Astrocyte (in vitro differentiated cells and primary cell): Measurements from ENCODE around the gene TMIGD3.

ENCODE experiments used
- CTCF ChIP-seq: IDR thresholded peaks from 2 replicates; pipeline ENCODE4 v1.5.1; 2011; ENCODE audit warnings: low read depth, mild to moderate bottlenecking, inconsistent platforms, low read length, moderate library complexity; ENCODE audit not compliant: insufficient read depth
- EZH2 ChIP-seq: IDR thresholded peaks from 2 replicates; pipeline ENCODE4 v1.6.1; 2012; ENCODE audit warnings: mild to moderate bottlenecking, low read length, inconsistent platforms; ENCODE audit not compliant: insufficient read depth

GRCh38 chr1:111446546-111446945 is 56.9 kb downstream of the TMIGD3 start:
- TF ChIP-seq CTCF (no peak), EZH2 (no peak)
